Activated CD8-positive, alpha-beta memory T cell treated with anti-CD3 and anti-CD28 coated beads for 36 hours (primary cell): ENCODE data around the gene FREY1. TPM values are rescaled to one million over a fixed set of nuclear protein-coding genes. Genes with fewer than 3 reads are reported as not detected.

Experiments used
- CTCF ChIA-PET: fragments of 350-600 bp; sonication (Branson Sonifier 250); formaldehyde crosslinking; loops from one replicate; lab custom pipeline; 2021; ENCODE audit warnings: antibody characterized with exemption; lab: Charles Lee
- POLR2A ChIA-PET: fragments of 350-600 bp; sonication (Branson Sonifier 250); formaldehyde crosslinking; loops from one replicate; lab custom pipeline; 2021; ENCODE audit warnings: antibody characterized with exemption; lab: Charles Lee
- total RNA-seq, 2 experiments: library from RNA; stranded (reverse); gene quantifications; one replicate each; pipeline ENCODE4 v1.2.3, GENCODE V29; 2021

Gene FREY1
- total RNA-seq, 2 experiments from 2014 or later = 1.1 to 1.2 TPM

DNA sequence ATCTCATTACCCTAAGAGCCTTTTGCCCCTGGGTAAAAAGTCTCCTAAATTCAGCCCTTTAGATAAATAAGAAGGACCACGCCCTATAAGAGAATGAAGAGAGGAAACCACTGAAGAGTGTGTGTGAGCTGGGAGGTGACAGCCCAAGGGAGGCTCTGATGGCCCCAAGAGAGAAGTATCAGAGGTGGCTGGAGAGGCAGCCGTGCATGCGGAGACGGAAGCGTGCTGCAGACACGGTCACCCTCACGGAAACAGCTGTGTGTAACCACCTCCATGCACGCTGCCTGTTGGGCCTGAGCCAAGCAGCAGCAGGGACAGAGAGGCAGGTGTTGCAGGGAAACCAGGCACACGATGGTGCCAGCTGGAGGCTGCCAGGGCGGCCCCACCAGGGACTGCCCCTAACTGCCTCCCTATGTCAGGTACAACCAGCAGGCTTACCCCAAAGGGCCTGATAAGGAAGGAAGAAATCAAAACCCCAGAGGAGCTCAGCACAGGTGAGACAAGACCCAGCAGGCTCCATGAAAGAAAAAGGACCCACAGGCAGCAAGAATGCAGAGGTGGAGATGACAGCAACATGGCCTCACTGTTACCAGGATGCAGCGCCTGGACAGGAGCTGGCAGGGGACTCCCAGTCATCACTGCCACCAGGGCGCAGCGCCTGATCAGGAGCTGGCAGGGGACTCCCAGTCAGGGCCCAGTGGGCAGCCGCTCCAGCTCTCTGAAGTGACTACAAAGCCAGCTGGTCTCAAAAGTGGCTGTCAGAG, 23.1 kb upstream of the FREY1 start:
- ChIA-PET CTCF (interaction anchor here (0.8 to 0.9 kb wide), 2 partner anchors 12 to 35 kb away, joined by 3 to 4 read pairs; partner anchors contain the start of gene PEX16), POLR2A (interaction anchor here (1.2 kb wide), 1 partner anchor 12 kb away, joined by 3 read pairs; the partner anchor contains the start of gene PEX16)

DNA sequence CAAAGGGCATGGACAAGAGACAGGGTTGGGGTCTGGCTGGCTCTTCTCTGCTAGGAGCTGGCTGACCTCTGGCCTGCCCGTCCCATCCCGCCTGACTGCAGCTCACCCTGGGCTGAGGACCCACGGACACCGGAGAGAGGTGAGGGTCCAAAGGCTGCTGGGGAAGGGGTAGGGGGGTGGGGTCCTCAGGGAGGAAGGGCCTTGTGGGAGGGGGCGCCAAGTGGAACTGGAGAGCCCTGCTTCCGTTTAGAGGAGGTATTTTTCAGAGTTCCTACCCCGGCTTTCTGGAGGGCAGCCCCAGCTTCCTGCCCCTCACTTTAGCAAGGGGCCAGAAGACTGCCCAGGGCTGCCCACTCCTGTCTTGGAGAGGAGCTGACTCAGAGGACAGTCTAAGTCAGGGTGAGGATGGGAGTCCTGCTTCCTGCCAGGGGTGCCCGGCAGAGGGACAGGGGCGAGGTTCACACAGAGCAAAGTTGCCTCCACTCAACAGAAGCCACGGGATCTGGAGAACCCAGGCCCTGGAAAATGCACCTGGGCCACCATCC, 22.5 kb upstream of the FREY1 start:
- ChIA-PET CTCF (no interaction called here), POLR2A (no interaction called here)

GRCh38 chr11:45928535-45929215, 21.6 kb upstream of the FREY1 start:
- ChIA-PET CTCF (no interaction called here), POLR2A (no interaction called here)

- ChIA-PET POLR2A (no interaction called here), CTCF (no interaction called here)
These were observed 20.8 kb upstream of the FREY1 start for GRCh38 chr11:45927684-45928413.

- ChIA-PET CTCF (no interaction called here), POLR2A (no interaction called here)
These were observed 20.2 kb upstream of the FREY1 start for GRCh38 chr11:45927332-45927683.

GRCh38 chr11:45926536-45927331, 19.7 kb upstream of the FREY1 start:
- POLR2A ChIA-PET = no interaction called here

GRCh38 chr11:45926001-45926401, 18.9 kb upstream of the FREY1 start:
- ChIA-PET CTCF (no interaction called here), POLR2A (interaction anchor here (0.7 kb wide), 1 partner anchor 14 kb away, joined by 5 read pairs; no protein-coding TSS in a partner anchor)

More at GRCh38 chr11:45926536-45927331, 19.7 kb upstream of the FREY1 start:
- CTCF ChIA-PET = no interaction called here

GRCh38 chr11:45925550-45925949, 18.5 kb upstream of the FREY1 start:
- CTCF ChIA-PET = no interaction called here
- POLR2A ChIA-PET = interaction anchor here (0.7 kb wide), 1 partner anchor 14 kb away, joined by 5 read pairs; no protein-coding TSS in a partner anchor

DNA sequence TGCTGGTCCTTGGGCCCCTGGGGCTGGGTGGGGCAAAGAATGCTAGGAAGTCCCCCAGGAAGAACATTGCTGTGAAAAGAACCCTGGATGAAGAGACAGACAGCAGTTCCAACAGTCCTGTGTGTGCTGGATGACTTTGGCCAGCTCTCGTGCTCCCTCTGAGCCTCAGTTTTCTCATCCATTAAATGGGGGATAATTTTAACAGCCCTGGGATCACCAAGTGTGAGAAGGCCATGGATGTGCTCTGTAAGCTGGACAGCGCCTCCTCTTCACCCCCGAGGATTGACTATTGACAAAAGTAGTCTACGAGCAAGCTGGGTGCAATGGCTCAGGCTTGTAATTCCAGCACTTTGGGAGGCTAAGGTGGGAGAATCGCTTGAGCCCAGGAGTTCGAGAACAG, 17.9 kb upstream of the FREY1 start:
- ChIA-PET CTCF (no interaction called here), POLR2A (no interaction called here)

DNA sequence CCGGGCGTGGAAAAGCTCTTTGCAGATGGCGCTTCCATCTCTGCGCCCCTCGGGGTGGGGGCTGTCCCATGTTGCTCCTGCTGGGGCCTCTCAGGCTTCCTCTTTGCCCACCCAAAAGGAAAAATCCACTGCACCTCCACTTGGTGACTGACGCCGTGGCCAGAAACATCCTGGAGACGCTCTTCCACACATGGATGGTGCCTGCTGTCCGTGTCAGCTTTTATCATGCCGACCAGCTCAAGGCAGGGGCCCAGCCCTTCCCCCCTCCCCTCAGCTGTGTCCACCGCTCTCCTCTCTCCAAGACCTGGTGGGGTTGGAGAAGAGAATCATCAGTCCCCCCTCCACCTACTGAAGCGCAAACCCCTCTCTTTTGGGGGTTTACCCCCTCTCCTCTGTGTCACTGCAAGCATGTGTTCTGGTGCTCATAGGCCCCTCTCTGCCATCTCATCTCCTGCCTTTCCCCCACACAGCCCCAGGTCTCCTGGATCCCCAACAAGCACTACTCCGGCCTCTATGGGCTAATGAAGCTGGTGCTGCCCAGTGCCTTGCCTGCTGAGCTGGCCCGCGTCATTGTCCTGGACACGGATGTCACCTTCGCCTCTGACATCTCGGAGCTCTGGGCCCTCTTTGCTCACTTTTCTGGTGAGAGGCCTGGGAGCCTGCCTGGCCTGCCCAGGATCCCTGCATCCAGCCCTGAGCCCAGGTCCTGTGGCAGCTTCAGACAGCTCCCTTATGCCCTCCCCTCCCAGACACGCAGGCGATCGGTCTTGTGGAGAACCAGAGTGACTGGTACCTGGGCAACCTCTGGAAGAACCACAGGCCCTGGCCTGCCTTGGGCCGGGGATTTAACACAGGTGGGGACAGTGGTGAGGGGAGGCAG, 17.2 kb upstream of the FREY1 start:
- ChIA-PET POLR2A (no interaction called here), CTCF (interaction anchor here (0.7 kb wide), 1 partner anchor 81 kb away, joined by 3 read pairs; no protein-coding TSS in a partner anchor)

DNA sequence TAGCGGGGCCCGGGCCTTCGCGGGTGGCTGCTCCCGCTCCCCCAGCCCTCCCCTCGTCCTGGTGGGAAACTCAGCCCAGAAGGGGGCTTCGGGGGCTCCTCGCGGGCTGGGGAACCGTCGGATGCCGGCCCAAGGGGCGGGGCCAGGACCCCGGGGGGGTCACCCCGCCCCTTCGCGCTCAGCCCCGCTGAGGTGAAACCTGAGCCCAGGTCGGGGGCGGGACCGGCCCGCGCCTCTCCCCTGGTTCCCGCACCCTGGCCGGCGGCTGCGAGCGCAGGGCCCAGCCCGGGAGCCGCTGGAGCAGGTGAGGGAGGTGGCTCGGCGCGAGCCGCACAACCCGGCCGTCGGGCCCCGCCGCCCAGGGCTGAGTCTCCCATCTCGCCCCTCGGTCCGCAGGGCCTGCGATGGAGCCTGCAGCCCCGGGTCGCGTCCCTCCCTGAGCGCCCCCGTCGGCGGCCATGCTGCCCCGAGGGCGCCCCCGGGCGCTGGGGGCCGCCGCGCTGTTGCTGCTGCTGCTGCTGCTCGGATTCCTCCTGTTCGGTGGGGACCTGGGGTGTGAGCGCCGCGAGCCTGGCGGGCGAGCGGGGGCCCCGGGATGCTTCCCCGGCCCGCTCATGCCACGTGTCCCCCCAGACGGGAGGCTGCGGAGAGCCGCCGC, 15.5 kb upstream of the FREY1 start, which contains the start of gene LARGE2:
Gene LARGE2, plus strand, starts transcription at position 232 of the 658 bp plus-strand sequence. Its CDS starts 227 bp downstream, at position 459.
- ChIA-PET CTCF (no interaction called here), POLR2A (no interaction called here)

GRCh38 chr11:45921561-45922424, 14.7 kb upstream of the FREY1 start:
- ChIA-PET CTCF (no interaction called here), POLR2A (interaction anchor here (0.6 kb wide), 1 partner anchor 1855 kb away, joined by 3 read pairs; no protein-coding TSS in a partner anchor)

DNA sequence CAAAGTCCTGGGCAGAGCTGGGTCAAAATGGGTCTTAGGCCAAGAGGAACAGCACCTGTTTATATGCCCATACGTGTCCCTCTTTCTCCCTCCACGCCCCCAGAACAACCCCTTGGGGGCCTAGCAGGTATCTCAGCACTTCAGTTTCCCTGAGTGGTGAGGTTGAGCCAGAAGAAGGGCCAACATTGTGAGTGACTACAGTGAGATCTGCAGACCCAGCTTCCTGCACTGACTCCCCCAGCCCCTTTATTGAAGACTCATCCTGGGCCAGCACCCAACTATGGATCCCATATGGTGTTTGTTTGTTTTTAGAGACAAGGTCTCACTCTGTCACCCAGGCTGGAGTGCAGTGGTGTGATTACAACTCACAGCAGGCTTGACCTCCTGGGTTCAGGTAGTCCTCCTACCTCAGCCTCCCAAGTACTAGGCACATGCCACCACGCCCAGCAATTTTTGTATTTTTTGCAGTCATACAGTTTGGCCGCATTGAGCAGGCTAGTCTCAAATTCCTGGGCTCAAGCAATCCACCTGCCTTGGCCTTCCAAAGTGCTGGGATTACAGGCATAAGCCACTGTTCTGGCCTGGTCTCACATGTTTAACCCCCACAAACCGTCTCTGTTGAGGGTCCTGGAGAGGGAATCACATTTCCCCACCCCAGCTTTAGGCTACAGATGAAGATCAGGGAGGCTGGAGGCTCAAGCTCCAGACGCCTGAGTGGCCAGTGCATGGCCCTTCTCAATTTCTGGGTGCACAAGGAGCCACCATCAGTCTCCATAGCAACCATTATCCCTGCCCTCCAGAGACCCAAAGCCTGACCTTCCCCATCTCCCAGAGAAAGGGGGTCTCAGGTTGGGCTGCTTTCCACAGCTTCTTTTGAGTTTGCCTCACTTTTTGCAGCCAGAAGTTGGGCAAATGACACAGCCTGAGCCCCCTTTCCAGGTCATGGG, 13.7 kb upstream of the FREY1 start:
- ChIA-PET CTCF (no interaction called here), POLR2A (no interaction called here)

DNA sequence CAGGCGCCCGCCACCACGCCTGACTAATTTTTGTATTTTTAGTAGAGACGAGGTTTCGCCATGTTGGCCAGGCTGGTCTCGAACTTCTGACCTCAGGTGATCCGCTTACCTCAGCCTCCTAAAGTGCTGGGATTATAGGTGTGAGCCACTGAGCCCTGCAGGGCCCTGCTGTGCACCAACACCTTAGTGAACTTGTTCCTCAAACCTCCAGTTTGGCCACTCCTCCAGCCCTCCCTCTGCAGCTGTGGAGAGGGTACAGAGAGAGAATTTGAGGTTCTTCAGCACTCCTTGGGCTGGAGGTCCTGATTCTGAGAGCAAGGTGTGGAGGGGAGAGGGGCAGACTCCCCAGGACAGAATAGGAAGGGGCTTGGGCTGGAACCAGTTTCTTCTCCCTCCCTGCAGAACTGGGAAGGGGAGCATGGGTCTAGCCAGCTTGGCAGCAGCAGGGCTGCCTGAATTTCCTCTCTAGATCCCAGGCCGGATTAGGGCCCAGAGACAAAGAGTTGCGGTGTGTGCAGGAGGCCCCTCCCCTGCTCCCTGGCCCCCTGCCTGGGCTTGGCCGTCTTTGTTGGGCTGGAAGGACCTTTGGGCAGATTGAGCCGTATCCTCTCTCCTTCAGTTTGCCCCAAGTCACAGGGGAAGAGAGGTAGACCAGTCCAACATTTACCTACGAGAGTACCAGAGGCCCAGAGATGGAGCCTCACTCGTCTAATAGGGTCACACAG, 12.9 kb upstream of the FREY1 start:
- ChIA-PET POLR2A (no interaction called here), CTCF (no interaction called here)
